GM21381 (cell line): Measurements from ENCODE around the gene ESYT1.
A peak's percentile ranks its signal among the peaks of the same experiment; 100 is the strongest.

ENCODE experiments used
- ATAC-seq: cut with Tn5 transposase; IDR thresholded peaks from one replicate; pipeline ENCODE4 v1.9.1; 2021; ENCODE audit warnings: mild to moderate bottlenecking, moderate library complexity; ENCODE audit not compliant: unreplicated experiment

Gene ESYT1

DNA sequence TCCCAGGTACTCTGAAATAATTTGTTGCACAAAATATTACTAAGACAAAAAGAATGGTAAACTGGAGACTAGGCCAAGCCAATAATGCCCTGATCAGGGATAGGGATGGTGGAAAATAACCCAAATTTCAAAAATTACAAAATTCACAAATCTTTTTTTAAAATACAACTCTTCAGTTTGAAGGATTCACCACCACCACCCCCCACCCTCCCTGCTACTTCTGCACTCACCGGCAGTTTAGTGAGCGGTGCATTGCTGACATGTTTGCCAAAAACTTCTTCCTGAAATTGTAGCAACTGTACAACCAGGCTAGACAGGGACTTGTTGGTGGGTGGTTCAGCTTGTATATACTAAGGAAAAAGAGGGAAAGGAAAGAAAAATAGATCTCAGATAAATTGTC, 58.9 kb downstream of the ESYT1 start:
- no peak for ATAC-seq

DNA sequence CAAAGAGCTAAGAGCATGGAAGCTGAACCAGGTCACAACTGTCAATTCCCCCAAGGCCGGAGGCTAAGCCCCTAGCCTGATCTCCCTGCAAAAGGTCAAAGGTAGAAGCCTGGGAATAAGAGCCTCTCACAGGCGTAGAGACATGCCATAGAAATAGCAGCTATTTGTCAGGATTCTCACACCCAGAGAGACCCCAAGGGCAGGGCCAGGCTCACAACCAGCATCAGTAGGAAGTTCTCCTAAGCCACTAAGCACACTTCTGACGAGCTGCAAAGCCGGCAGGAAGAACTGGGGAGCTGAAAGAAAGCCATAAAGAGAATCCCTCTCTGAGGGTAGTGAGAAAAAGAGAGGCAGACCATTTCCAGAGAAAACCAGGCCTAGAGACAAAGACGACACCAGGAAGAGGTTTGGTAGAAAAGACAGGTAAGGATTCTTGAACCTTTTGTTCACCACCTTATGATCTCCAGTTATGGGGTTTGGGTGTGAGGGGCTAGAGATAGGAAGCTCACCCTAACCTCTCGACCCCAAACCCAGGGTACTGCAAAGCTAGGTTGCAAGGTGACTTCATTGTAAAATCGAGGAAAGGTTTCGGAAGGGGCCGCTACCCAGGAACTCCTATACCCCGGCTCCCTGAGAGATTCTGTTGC, 60.2 kb downstream of the ESYT1 start:
- no peak for ATAC-seq

DNA sequence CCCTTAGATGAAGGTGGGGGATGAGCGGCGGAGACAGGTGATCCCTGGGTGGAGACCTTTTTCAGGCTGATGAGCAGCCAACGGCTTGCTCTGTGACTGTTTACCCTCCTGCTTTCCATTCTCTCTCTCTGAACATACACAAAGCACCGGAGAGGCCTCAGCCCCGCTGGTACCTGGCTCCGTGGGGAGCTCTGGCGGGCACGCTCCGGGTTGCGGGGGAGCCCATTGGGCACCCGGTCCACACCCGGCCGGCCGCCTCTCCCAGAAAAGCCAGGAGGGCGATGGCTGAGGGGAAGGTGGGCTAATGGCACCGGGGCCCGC, 60.7 kb downstream of the ESYT1 start:
- no peak for ATAC-seq

DNA sequence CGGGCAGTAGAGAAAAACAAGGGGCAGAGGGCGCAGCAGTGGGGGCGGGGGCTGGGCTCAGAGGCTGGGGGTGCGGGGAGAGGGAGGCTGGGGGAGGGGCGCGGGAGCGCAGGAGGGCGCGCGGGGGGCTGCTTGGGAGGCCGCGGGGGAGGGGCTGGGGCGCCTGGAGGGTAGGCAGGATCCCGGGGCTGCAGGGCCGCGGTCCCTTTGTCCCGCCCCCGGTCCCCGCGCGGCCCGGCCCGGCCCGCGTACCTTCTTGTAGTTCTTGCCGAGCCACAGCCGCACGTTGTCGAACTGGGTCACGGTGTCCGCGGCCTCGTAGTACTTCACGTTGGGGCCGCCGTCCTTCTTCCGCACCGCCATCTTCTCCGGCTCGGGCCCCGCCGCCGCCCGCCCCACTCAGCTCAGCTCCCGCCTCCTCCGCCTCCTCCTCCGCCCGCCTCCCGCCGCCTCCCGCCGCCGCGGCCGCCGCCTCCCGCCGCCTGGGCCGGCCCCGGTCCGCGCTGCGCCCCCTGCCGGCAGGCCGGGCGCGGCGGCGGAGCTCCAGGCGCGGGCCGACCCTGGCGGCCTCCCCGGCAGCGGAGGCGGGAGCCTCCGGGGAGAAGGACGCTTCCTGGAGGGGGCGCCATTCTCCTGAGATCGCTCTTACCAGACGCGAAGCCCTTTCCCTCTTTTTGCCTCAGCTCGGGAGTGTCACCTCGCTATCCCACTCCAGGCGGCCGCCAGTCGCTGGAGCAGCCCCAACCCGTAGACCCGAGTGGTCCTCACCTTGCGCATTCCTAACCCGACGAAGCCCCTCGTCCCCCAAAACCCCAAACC, 61.2 kb downstream of the ESYT1 start, which contains the start of gene SMARCC2:
Gene SMARCC2 (minus strand): TSS at position 385 of the 819 bp plus-strand sequence. CDS start 22 bp downstream, at position 363.
- peak; percentile 69 for ATAC-seq

DNA sequence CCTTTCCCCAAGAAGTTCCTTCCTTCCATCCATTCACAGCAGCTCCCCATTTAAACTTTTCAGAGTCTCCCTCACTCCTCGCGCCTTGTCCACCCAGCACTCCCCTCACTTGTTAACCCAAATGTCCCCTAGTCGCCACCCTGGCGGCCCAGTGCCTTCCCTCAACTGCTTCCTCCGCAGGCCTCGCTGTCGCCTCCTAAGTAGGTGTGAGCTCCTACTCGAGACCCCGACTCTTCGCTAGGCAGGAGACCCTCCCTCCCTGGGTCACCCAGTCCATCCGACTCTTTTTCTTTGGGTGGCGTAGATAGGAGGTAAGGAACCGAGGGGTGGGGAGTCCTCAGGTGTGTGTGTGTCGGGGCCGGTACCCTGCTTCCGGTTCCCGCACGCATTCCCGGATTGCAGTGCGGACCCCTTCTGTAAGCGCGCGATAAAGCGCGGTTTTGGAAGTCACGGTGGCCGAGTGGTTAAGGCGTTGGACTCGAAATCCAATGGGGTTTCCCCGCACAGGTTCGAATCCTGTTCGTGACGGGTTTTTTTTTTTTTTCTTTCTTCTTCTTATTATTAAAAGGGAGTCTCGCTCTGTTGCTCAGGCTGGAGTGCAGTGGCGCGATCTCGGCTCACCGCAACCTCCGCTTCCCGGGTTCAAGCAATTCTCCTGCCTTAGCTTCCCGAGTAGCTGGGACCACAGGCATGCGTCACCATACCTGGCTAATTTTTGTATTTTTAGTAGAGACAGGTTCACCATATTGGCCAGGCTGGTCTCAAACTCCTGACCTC, 62.0 kb downstream of the ESYT1 start:
- ATAC-seq = peak; percentile 36

DNA sequence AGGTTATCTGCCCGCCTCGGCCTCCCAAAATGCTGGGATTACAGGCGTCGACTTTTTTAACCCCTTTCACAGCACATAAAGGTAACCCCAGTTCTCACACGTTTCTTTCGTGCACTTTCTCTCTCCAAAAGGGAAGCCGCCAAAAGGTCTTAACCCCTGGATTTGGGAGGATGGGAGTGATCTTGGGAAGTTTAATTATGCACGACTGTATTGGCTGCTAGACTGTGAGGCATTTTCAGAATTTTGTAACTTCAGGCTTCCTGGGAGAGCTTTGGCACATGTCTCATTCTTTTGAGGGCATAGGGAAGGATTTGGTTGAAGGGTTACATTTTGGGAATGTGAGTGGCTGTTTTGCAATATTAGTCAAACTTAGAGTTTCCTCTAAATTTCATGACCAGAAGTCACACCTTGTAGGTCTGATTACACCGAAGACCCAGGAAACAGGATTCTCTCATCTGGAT, 62.7 kb downstream of the ESYT1 start:
- ATAC-seq = no peak

DNA sequence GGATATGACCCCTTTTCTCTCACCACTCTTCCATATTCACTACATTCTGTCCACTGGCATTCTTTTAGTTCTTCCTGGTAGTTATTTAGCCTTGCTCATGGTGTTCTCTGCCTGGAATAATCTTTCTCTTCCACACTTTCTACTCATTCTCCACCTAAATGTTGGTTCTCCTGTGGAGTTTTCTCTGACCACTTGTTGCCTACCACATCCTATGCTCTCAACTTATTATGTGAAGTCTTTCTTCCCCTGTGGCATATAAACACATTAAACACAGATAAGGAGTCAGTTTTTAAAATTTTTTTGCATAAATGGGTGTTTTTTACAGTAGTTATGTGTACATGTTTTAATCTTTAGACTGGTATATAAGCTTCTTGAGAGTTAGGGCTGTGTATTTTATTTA, 64.5 kb downstream of the ESYT1 start:
- no peak for ATAC-seq

DNA sequence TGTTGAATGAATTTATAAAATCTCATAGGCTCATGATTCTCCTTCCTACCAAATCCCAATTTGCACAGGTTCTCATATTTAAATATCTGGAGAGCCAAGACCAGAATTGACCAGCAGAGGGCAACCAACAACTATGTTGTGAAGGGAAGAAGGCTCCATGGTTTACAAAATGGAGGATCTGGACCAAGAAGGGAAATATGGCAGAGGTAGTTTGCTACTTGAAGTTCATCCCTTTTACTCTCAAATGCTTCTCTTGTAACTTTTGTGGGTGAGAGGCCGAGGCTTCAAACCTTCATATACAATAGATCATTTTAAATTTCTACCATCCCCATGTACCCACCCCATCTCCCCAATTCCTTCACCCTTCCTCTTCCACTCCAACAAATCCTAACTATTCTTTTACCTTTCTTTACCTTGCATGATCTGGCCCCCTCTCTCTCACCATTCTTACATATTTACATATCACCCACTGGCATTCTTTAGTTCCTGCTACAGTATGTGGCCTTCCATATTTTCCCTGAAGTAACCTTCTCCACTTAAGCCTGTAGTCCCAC, 65.0 kb downstream of the ESYT1 start:
- ATAC-seq = no peak
